Mesendoderm (in vitro differentiated cells): Measurements from ENCODE around the gene KRTAP5-1.

Source experiments
- DNase-seq: peaks from one replicate; pipeline ENCODE4 v3.0.0; 2013
- H2AK5ac ChIP-seq: 2 replicates; pipeline ENCODE4 v1.6.1; 2013; ENCODE audit warnings: low read length, inconsistent platforms
- H2BK120ac ChIP-seq: 2 replicates; pipeline ENCODE4 v1.6.1; 2013; ENCODE audit warnings: low read depth, mild to moderate bottlenecking, low read length, moderate library complexity, mixed read lengths
- H2BK15ac ChIP-seq: replicated peaks from 2 replicates; pipeline ENCODE4 v1.6.1; 2013; ENCODE audit warnings: low read depth, mild to moderate bottlenecking, moderate library complexity
- H2BK5ac ChIP-seq: 2 replicates; pipeline ENCODE4 v1.6.1; 2013; ENCODE audit warnings: low read length, inconsistent platforms
- H3K18ac ChIP-seq: 2 replicates; pipeline ENCODE4 v1.6.1; 2013; ENCODE audit warnings: mild to moderate bottlenecking, low read length, mixed read lengths
- H3K23ac ChIP-seq: one replicate; pipeline ENCODE4 v1.6.1; 2013; ENCODE audit warnings: low read length
- H3K27ac ChIP-seq: 2 replicates; pipeline ENCODE4 v1.5.1; 2013; ENCODE audit warnings: low read depth, mild to moderate bottlenecking, inconsistent platforms, low read length, moderate library complexity
- H3K27me3 ChIP-seq: 2 replicates; pipeline ENCODE4 v1.6.1; 2013; ENCODE audit warnings: low read length, control low read depth, mild to moderate bottlenecking, inconsistent platforms; ENCODE audit not compliant: insufficient read depth, poor library complexity
- H3K36me3 ChIP-seq: 2 replicates; pipeline ENCODE4 v1.6.1; 2013; ENCODE audit warnings: low read length, inconsistent platforms; ENCODE audit not compliant: control insufficient read depth, insufficient read depth
- H3K4ac ChIP-seq: one replicate; pipeline ENCODE4 v1.6.1; 2013; ENCODE audit warnings: low read depth, mild to moderate bottlenecking, low read length, moderate library complexity
- H3K4me1 ChIP-seq: 2 replicates; pipeline ENCODE4 v1.6.1; 2013; ENCODE audit warnings: low read depth, low read length, inconsistent platforms; ENCODE audit not compliant: control insufficient read depth
- H3K4me2 ChIP-seq: 2 replicates; pipeline ENCODE4 v1.6.1; 2013; ENCODE audit warnings: low read length
- H3K4me3 ChIP-seq: 2 replicates; pipeline ENCODE4 v1.5.1; 2013; ENCODE audit warnings: mild to moderate bottlenecking, low read length
- H3K56ac ChIP-seq: one replicate; pipeline ENCODE4 v1.6.1; 2013; ENCODE audit warnings: low read length
- H3K79me1 ChIP-seq: 2 replicates; pipeline ENCODE4 v1.6.1; 2013; ENCODE audit warnings: low read length, inconsistent platforms
- H3K79me2 ChIP-seq: 2 replicates; pipeline ENCODE4 v1.6.1; 2013; ENCODE audit warnings: mild to moderate bottlenecking, low read length; ENCODE audit not compliant: control insufficient read depth, insufficient read depth
- H3K9ac ChIP-seq: 2 replicates; pipeline ENCODE4 v1.6.1; 2013; ENCODE audit warnings: low read length, inconsistent platforms
- H4K5ac ChIP-seq: one replicate; pipeline ENCODE4 v1.6.1; 2013; ENCODE audit warnings: low read length
- H4K8ac ChIP-seq: one replicate; pipeline ENCODE4 v1.6.1; 2013; ENCODE audit warnings: low read depth, mild to moderate bottlenecking, control low read depth, low read length, moderate library complexity
- WGBS: extraction: QIAGEN DNeasy Blood & Tissue Kit; methylation state at CpG from one replicate; pipeline ENCODE4 v1.1.7; 2013; ENCODE audit warnings: low lambda C conversion rate, missing lambda C conversion rate; ENCODE audit not compliant: insufficient coverage; ENCODE audit errors: extremely low coverage; 5-methylcytosine and 5-hydroxymethylcytosine counted together

KRTAP5-1 gene

GRCh38 chr11:1629326-1630185 is 44.5 kb upstream of the KRTAP5-1 start, which contains the start of gene KRTAP5-5:
Gene KRTAP5-5, plus strand, starts transcription at chr11:1629775. Its CDS starts 66 bp downstream, at chr11:1629841.
- Histone ChIP-seq H3K4me2 (no peak within 1 kb of the TSS), H2AK5ac (no peak within 1 kb of the TSS), H3K79me2 (no peaks in the 10 kb centered on the region), H3K4me1 (no peaks in the 10 kb centered on the region), H2BK15ac (no peak within 1 kb of the TSS), H2BK120ac (no peak within 1 kb of the TSS), H3K4me3 (no peak within 1 kb of the TSS), H3K23ac (no peak within 1 kb of the TSS), H3K9ac (no peak within 1 kb of the TSS), H3K4ac (no peak within 1 kb of the TSS), H4K5ac (no peak within 1 kb of the TSS), H3K27ac (no peak within 1 kb of the TSS), H4K8ac (no peak within 1 kb of the TSS), H3K79me1 (no peaks in the 10 kb centered on the region), H3K56ac (peak within 1 kb of the TSS; percentile 60), H3K18ac (no peak within 1 kb of the TSS), H3K27me3 (no peaks in the 10 kb centered on the region), H2BK5ac (no peak within 1 kb of the TSS), H3K36me3 (no peaks in the 10 kb centered on the region)
- no peak for DNase-seq
- no CpG with 5 or more reads among the region's 26 CpGs for WGBS

GRCh38 chr11:1628506-1629325 is 43.6 kb upstream of the KRTAP5-1 start:
- no peak overlapping the region for H3K4me2 ChIP-seq
- peak; percentile 51 for DNase-seq
- no peaks in the 10 kb centered on the region for H3K79me1 ChIP-seq
- H3K18ac ChIP-seq = no peak overlapping the region
- WGBS = no CpG with 5 or more reads among the region's 35 CpGs
- no peaks in the 10 kb centered on the region for H3K4me1 ChIP-seq
- no peaks in the 10 kb centered on the region for H3K27me3 ChIP-seq
- no peaks in the 10 kb centered on the region for H3K36me3 ChIP-seq
- H2BK15ac ChIP-seq = no peak overlapping the region
- no peak overlapping the region for H3K4me3 ChIP-seq
- no peak overlapping the region for H3K9ac ChIP-seq
- peak overlapping the region; percentile 60 for H3K56ac ChIP-seq
- no peak overlapping the region for H2BK120ac ChIP-seq
- no peak overlapping the region for H4K8ac ChIP-seq
- H2AK5ac ChIP-seq = no peak overlapping the region
- no peak overlapping the region for H3K23ac ChIP-seq
- H4K5ac ChIP-seq = no peak overlapping the region
- H3K4ac ChIP-seq = no peak overlapping the region
- no peak overlapping the region for H3K27ac ChIP-seq
- H2BK5ac ChIP-seq = no peak overlapping the region
- no peaks in the 10 kb centered on the region for H3K79me2 ChIP-seq

- Histone ChIP-seq H3K56ac (no peak overlapping the region), H4K5ac (no peak overlapping the region), H3K79me1 (no peaks in the 10 kb centered on the region), H2BK120ac (no peak overlapping the region), H3K4me3 (no peak overlapping the region), H3K4me1 (no peaks in the 10 kb centered on the region), H3K27me3 (no peaks in the 10 kb centered on the region), H2AK5ac (no peak overlapping the region), H2BK5ac (no peak overlapping the region), H3K27ac (no peak overlapping the region), H2BK15ac (no peak overlapping the region), H3K79me2 (no peaks in the 10 kb centered on the region), H3K4ac (no peak overlapping the region), H3K23ac (no peak overlapping the region), H3K18ac (no peak overlapping the region), H3K4me2 (no peak overlapping the region), H3K36me3 (no peaks in the 10 kb centered on the region), H3K9ac (no peak overlapping the region), H4K8ac (no peak overlapping the region)
- no peak for DNase-seq
- no CpG with 5 or more reads among the region's 13 CpGs for WGBS
These were observed 40.5 kb upstream of the KRTAP5-1 start for GRCh38 chr11:1625541-1625940.

- Histone ChIP-seq H3K18ac (no peak overlapping the region), H3K4me1 (no peaks in the 10 kb centered on the region), H3K9ac (no peak overlapping the region), H3K36me3 (no peaks in the 10 kb centered on the region), H4K5ac (no peak overlapping the region), H2BK5ac (no peak overlapping the region), H2AK5ac (no peak overlapping the region), H3K27me3 (no peaks in the 10 kb centered on the region), H3K27ac (no peak overlapping the region), H3K79me2 (no peaks in the 10 kb centered on the region), H3K4me3 (no peak overlapping the region), H3K23ac (no peak overlapping the region), H2BK120ac (no peak overlapping the region), H3K56ac (no peak overlapping the region), H4K8ac (no peak overlapping the region), H3K79me1 (no peaks in the 10 kb centered on the region), H2BK15ac (no peak overlapping the region), H3K4ac (no peak overlapping the region), H3K4me2 (no peak overlapping the region)
- WGBS = no CpG with 5 or more reads among the region's 16 CpGs
- no peak for DNase-seq
These were observed 39.5 kb upstream of the KRTAP5-1 start for GRCh38 chr11:1624621-1625020.

GRCh38 chr11:1623716-1624115 is 38.6 kb upstream of the KRTAP5-1 start:
- DNase-seq = peak; percentile 38
- Histone ChIP-seq H3K36me3 (no peaks in the 10 kb centered on the region), H3K79me1 (no peaks in the 10 kb centered on the region)

More at GRCh38 chr11:1623716-1624115, 38.6 kb upstream of the KRTAP5-1 start:
- no peak overlapping the region for H3K23ac ChIP-seq
- H2BK15ac ChIP-seq = no peak overlapping the region
- H3K4me2 ChIP-seq = no peak overlapping the region
- no peak overlapping the region for H3K4ac ChIP-seq
- no peak overlapping the region for H4K5ac ChIP-seq
- no peak overlapping the region for H4K8ac ChIP-seq
- H3K56ac ChIP-seq = no peak overlapping the region
- H3K4me3 ChIP-seq = no peak overlapping the region
- H2AK5ac ChIP-seq = no peak overlapping the region
- H3K18ac ChIP-seq = no peak overlapping the region
- H2BK5ac ChIP-seq = no peak overlapping the region
- H3K9ac ChIP-seq = no peak overlapping the region
- H3K79me2 ChIP-seq = no peaks in the 10 kb centered on the region
- WGBS = no CpG with 5 or more reads among the region's 9 CpGs
- no peaks in the 10 kb centered on the region for H3K4me1 ChIP-seq
- H3K27ac ChIP-seq = no peak overlapping the region
- H2BK120ac ChIP-seq = no peak overlapping the region
- H3K27me3 ChIP-seq = no peaks in the 10 kb centered on the region
